Inflammatory macrophage treated with lipopolysaccharide for 4 hours (primary cell): ENCODE results near the gene ADGRG2.

Experiments
- DNase-seq: peaks from one replicate; pipeline ENCODE4 v3.0.0-alpha.2; 2020

ADGRG2 gene

DNA sequence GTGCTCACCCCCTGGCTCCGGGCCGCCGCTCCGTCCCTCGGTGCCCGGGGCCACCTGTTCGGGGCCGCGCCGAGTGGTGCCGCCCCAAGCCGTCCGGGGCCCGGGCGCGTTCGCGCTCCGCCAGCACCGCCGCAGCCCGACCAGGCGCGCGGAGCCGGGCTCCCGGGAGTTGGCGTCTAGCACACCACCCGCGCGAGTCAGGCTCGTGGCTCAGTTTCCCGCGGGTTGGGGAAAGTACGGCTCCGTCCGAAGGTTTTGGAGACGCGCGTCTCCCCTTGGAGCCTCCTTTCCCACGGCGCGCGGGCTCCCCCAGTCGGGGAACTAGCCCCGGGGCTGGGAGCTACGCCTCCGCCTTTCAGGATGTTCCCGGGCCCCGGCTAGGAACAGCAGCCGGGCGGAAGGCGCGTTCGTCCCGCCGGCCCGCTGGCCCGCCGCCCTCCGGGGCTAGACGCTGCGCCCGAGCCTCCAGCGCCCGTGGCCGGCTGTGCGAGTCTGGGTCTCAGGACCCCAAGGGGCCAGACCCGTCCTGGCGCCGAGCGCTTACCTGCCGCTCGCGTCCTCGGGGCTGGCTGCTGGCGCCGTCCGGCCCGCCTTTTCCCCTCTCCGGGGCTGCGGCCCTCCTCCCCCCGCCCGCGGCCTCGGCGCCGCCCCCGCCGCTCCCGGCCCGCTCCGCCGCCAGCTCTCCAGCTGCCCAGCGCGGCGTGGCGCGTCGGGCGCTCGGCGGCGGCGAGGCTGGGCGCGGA lies at the start of gene ADGRG2:
TSS of gene ADGRG2 (minus strand) at position 571 of the 743 bp plus-strand sequence. CDS start 53,634 bp downstream, outside the sequence.
- DNase-seq: peak; percentile 21

- DNase-seq: no peak
These were observed 46.3 kb upstream of the ADGRG2 start for GRCh38 chrX:19168609-19169008.

DNA sequence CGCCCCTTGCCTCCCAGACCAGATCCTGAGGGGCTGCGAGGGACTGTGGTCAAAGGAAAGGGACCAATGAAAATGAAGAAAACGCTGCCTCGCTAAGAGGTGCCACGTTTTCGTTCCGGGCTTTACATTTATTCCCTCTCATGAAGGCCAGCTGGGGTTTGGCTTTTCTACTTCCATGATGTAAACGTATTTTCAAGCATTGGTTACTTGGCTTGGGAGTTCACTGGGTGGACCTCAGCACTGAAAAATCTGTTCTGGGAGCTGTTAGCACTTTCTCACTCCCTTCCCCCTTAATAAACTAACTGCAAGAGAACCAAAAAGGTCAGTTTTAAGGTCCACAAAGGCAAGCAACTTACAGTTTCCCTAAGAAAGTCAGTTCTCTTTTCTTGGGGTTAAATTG lies 40.6 kb upstream of the ADGRG2 start:
- no peak for DNase-seq

DNA sequence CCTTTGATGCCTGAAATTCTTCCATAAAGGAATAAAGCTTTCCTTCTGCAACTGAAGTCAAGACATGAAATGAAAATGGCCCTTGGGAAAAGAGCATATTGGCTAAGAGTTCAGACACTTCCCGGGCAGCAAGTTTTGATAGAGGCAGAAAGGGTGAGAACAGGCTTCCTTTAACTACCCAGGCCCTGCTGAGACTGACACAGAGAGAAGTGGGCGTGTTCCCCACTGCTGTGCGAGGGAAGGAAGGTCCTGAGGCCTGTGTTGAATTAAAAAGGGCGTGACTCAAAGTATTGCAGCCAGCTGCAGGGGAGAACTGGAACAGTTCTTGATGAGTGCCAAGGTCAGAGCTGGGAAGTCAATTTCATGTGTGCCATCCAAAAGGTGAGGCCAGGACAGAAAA lies 33.9 kb upstream of the ADGRG2 start:
- DNase-seq: no peak

- no peak for DNase-seq
These were observed 30.5 kb upstream of the ADGRG2 start for GRCh38 chrX:19152762-19153161.

DNA sequence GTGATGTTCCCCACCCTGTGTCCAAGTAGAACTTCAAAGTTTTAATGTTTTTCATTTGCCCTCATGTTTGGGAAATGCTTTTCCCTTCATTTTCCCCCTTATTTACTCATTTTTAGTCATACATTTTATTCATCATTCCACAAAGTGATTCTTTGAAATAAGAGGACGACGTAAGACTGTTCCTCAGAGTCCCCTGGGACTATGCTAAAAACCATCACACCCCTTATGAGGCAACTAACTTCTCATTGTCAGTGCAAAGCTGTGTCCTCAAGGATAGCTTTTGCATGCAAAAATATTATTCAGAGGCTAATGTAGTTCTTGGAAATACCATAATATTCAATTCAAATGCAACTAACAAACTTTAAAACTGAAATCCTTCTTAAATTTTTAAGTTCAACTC lies 14.8 kb upstream of the ADGRG2 start:
- no peak for DNase-seq

DNA sequence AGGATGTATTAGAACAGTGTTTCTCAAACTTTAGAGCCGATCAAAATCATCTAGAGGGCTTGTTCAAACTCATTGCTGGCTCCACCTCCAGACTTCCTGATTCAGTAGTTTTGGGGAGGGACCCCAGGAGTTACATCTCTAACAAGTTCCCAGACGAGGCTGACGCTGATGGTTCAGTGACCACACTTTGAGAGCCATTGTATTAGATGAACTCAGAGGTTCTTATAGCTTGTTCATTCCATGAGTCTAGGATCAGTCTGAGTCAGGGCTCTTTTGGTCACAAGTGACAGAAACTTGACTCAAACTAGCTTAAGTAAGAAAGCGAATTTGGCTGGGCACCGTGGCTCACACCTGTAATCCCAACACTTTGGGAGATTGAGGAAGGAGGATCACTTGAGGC lies 11.5 kb upstream of the ADGRG2 start:
- no peak for DNase-seq

DNA sequence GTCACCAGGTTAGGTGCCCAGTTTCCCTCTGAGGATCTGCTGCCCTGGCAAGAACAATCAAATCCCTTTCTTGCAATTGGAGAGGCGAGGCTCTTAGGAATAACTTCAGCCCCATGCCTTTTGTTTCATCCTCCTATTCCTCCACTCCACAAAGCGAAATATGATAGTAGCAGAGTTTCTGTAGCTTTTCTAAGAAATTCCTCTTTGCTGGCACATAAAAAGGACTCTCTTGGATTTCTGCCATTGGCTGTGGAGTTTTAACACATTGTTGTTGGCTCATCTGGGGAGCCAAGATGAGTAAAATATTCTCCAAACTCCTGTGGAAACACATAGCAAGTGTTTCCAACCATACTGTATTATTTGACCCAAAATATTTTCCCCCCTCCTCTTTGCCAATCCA lies 11.0 kb upstream of the ADGRG2 start:
- no peak for DNase-seq

GRCh38 chrX:19130628-19131027 lies 8.4 kb upstream of the ADGRG2 start:
- DNase-seq: no peak

- no peak for DNase-seq
These were observed 7.4 kb upstream of the ADGRG2 start for GRCh38 chrX:19129694-19130093.

- peak; percentile 74 for DNase-seq
These were observed 5.4 kb upstream of the ADGRG2 start for GRCh38 chrX:19127649-19128168.

- DNase-seq: no peak
These were observed 357 bp upstream of the ADGRG2 start for GRCh38 chrX:19122641-19123009.

DNA sequence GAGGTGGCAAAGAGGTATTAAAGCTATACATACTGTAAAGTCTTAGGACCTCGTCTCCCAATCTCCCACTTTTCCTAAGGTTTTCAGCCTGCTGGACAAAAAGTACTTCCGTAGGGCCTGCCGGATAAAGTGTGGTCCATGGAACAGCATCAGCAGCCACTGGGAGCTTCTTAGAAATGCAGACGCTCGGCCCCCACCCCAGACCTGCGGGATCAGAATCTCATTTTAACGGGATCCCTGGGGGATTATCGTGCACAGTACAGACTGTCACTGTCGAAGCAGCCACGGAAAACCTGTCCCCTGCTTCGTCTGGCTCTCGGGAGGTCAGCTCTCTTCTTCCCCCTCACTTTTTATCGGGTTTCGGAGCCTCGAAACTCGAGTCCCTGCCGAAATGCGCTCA lies 802 bp downstream of the ADGRG2 start:
- DNase-seq: no peak

DNA sequence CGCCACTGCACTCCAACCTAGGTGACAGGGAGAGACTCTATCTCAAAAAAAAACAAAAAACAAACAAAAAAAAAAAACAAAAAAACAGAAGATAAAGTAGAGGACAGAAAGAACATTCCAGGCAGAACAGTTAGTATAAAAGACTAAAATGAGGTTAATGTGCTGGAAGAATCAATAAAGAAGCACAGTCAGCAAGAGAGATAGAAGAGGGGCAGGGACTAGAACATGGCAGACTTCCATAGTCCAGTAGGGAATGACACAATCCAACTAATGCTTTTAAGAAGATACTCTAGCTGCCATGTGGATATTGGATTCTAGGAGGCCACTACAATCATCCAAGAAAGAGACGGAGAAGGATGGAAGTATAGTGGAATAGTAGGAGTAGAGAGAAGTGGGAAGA lies 11.6 kb downstream of the ADGRG2 start:
- no peak for DNase-seq

DNA sequence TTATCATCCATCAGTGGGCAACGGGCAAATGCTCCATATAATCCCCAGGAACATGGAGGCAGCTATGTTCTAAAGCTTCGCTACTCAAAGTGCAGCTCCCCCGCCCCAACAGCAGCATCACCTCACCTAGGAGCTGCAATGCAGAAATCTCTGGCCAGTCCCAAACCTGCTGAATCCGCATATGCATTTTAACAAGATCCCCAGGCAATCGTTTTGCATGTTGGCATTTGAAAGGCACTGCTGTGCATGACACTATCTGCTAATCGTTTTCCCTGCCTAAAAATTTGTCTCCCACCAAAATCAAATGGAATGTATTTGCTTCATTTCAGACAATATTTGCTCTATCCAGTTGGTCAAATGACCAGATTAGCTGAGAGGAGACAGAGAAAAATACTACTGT lies 15.2 kb downstream of the ADGRG2 start:
- DNase-seq: no peak

GRCh38 chrX:19100586-19100985 lies 21.7 kb downstream of the ADGRG2 start:
- DNase-seq: no peak

GRCh38 chrX:19097553-19098283 lies 24.6 kb downstream of the ADGRG2 start:
- DNase-seq: no peak

DNA sequence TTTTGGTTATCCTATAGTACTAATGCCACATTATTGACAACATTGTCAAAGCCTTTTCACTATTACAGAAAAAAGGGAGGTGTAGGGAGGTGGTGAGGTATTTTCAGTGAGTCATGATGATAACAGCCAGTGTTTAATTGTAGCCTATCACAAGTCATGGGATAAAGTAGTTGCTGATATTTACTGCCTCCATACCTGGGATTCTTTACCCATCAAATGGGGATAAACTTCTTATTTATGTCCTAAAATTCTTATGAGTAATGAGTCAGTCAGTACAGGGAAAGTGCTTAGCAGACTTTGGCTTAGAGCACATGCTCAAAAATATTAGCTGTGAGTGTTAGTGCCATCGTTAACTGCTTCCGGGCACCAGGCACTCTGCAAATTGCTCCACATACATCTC lies 25.7 kb downstream of the ADGRG2 start:
- no peak for DNase-seq

- DNase-seq: no peak
These were observed 27.6 kb downstream of the ADGRG2 start for GRCh38 chrX:19094654-19095053.

DNA sequence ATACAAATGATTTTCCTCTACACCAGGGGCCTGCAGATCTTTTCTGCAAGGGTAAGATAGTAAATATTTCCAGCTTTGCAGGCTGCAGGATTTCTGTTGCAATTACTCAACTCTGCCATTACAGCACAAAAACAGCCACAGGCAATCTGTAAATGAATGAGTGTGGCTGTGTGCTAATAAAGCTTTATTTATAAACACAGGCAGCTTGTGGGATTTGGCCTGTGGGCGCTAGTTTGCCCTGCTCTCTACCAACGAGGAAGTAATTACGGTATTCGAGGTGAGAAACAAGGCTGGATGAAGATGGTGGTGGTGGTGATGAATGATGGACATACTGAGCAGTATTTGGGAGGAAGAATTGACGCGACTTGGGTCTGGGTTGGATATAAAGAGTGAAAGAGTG lies 30.7 kb downstream of the ADGRG2 start:
- DNase-seq: no peak

GRCh38 chrX:19089555-19090040 lies 32.7 kb downstream of the ADGRG2 start:
- no peak for DNase-seq

- DNase-seq: peak; percentile 92
These were observed 36.0 kb downstream of the ADGRG2 start for GRCh38 chrX:19086102-19086772.

DNA sequence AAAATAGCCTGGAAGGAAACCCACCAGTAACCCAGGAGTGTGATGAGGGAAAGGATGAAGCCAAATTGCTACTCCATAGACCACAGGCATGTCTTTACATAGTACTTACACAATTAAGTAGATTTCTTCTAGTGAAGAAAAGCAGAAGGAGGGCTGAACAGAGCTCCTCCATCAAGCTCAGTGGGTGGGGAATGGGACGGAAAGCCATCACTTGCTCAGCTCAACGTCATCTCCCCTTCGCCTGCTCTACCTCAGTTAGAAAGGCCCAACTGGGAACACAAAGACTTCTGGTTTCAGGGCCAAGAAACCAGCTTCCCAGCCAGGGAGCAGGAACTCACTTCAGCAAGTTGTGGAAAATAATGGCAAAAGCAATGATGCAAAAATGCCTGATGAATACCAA lies 36.6 kb downstream of the ADGRG2 start:
- peak; percentile 69 for DNase-seq

DNA sequence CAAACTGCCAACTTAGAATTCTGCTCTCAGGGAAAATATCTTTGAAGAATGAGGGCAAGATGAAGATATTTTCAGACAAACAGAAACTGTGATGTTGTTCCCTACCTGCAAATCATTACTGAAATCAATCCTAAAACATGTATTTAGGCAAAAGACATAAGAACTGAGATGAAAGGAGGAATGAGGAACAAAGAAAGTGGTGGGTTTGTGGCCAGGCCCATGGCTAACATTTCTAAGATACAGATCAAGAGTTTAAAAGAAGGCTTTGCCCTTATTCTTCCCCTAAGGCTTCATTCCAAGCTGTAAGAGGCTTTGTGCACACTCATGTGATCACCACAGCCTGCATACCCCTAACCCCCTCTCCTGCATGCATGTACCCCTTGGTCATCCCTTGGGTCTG lies 46.5 kb downstream of the ADGRG2 start:
- DNase-seq: no peak
